ENCODE measurements around the gene PPP1R3F.

The PPP1R3F gene

DNA sequence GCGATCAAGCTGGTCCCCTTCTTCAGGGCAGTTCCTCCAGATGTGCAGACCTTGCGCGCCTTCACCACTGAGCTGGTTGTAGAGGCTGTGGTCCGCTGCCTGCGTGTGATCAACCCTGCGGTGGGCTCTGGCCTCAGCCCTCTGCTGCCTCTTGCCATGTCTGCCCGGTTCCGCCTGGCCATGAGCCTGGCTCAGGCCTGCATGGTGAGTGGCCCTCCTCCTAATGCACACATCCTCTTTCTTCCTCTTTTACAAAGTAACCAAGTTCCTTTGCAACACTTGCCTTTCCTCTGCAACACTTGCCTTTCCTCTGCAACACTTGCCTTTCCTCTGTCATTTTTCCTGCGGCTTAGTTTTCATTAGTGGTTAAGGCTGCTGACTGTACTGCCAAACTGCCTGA is 32.5 kb upstream of the PPP1R3F start:
- DNase-seq (ENCODE audit: low spot score), result no peak
- no peak for TF ChIP-seq CTCF (IDR thresholded peaks at IDR 0.05)
- no peak overlapping the region for H3K27ac ChIP-seq
- no peak overlapping the region for H3K4me3 ChIP-seq

DNA sequence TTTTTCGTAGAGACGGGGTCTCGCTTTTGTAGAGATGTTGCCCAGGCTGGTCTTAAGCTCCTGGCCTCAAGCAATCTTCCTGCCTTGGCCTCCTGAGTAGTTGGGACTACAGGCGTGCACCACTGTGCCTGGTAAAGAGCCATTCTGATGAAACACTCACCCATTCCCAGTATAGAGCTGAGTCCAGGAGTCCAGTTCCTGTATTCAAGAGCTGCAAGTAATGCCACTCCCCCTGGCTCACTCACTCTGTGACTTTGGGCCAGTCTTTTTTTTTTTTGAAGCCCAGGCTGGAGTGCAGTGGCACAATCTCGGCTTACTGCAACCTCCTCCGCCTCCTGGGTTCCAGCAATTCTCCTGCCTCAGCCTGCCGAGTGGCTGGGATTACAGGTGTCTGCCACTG is 30.9 kb upstream of the PPP1R3F start:
- no peak for DNase-seq (ENCODE audit: low spot score)
- no peak for TF ChIP-seq CTCF (IDR thresholded peaks at IDR 0.05)
- H3K27ac ChIP-seq, result no peak overlapping the region

DNA sequence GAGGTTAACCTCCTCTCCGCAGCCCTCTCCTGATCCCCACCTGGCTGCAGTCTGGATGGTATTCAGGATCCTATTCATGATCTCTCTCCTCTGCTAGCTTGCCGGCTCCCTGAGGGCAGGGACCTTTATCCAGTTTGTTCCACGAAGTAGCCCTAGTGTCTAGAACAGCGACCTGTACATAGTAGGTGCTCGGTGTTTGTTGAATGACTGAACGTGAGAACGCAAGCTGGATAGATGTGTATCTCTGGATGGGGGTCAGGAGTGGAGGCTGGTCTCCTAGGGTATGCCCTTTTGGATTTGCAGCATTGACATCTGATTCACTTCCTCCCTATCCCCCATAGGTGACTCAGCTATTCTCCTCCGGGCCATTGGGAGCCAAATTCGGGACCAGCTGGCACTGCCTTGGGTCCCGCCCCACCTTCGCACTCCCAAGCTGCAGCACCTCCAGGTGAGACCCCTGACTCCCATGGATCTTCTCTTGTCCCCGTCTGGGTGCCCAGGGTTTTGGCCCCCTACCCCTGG is 27.0 kb upstream of the PPP1R3F start:
- DNase-seq (ENCODE audit: low spot score), result no peak
- no peak for TF ChIP-seq CTCF (IDR thresholded peaks at IDR 0.05)
- H3K27ac ChIP-seq, result no peak overlapping the region
- no peak overlapping the region for H3K4me3 ChIP-seq

More for the DNA sequence above, 30.9 kb upstream of the PPP1R3F start:
- no peak overlapping the region for H3K4me3 ChIP-seq

GRCh38 chrX:49243166-49243565 is 26.4 kb upstream of the PPP1R3F start:
- no peak for DNase-seq (ENCODE audit: low spot score)
- H3K4me3 ChIP-seq, result no peak overlapping the region
- H3K27ac ChIP-seq, result no peak overlapping the region
- no peak for TF ChIP-seq CTCF (IDR thresholded peaks at IDR 0.05)

GRCh38 chrX:49244207-49244606 is 25.4 kb upstream of the PPP1R3F start:
- no peak for TF ChIP-seq CTCF (IDR thresholded peaks at IDR 0.05)
- Histone ChIP-seq H3K27ac (no peak overlapping the region), H3K4me3 (no peak overlapping the region)
- DNase-seq (ENCODE audit: low spot score), result no peak

DNA sequence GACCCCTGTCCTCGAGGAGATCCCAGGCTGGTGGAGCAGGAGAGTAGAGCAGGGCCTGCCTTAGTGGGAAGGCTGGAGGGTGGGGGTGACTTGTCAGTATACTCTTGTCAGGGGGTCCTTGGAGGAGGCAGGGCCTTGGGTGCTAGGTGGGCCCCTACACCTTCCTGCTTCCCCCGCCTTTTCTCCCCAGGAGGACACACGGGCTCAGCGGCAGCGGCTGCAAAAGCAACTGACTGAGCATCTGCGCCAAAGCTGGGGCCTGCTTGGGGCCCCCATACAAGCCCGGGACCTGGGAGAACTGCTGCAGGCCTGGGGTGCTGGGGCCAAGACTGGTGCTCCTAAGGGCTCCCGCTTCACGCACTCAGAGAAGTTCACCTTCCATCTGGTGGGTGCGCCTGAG is 23.1 kb upstream of the PPP1R3F start:
- Histone ChIP-seq H3K27ac (no peak overlapping the region), H3K4me3 (no peak overlapping the region)
- TF ChIP-seq CTCF (IDR thresholded peaks at IDR 0.05), result no peak
- no peak for DNase-seq (ENCODE audit: low spot score)

GRCh38 chrX:49247346-49247745 is 22.2 kb upstream of the PPP1R3F start:
- no peak for TF ChIP-seq CTCF (IDR thresholded peaks at IDR 0.05)
- Histone ChIP-seq H3K4me3 (no peak overlapping the region), H3K27ac (no peak overlapping the region)
- DNase-seq (ENCODE audit: low spot score), result no peak

Measured in coronary artery (tissue), 2 donors.